K562 (cell line): ENCODE results near the gene NEU1. TPM values are rescaled to one million over a fixed set of nuclear protein-coding genes. Genes with fewer than 3 reads are reported as not detected.

Experiments
- FOS ChIP-seq: IDR thresholded peaks from 3 replicates; pipeline ENCODE4 v1.6.1; 2011; ENCODE audit not compliant: insufficient read length; ENCODE audit errors: extremely low read depth
- HNRNPK ChIP-seq: fragments of 200-400 bp; formaldehyde crosslinking; IDR thresholded peaks from one replicate; pipeline ENCODE4 v1.6.1; 2018; ENCODE audit warnings: mild to moderate bottlenecking, low read depth, low read length; ENCODE audit not compliant: poor library complexity, severe bottlenecking
- KDM1A ChIP-seq, 2 experiments: fragments of 450-650 bp; IDR thresholded peaks; 2 replicates each; pipeline ENCODE4 v1.6.1; 2016; ENCODE audit warnings: mild to moderate bottlenecking in 2 of 2
- PRDM10 ChIP-seq: fragments of 450-650 bp; IDR thresholded peaks from 2 replicates; pipeline ENCODE4 v1.6.1; 2018; ENCODE audit not compliant: partially characterized antibody
- PURB ChIP-seq: sonication (generic); formaldehyde crosslinking; IDR thresholded peaks from 2 replicates; pipeline ENCODE4 v1.9.0; 2021; ENCODE audit warnings: low read depth, mild to moderate bottlenecking, missing genetic modification reagents
- RAD51 ChIP-seq: fragments of 450-650 bp; IDR thresholded peaks from 2 replicates; pipeline ENCODE4 v1.7.1; 2016; ENCODE audit warnings: low read depth, mild to moderate bottlenecking, borderline replicate concordance
- SMAD4 ChIP-seq: fragments of 250-450 bp; sonication (Bioruptor Pico); conservative IDR thresholded peaks from 2 replicates; pipeline ENCODE4 v1.8.0; 2021; ENCODE audit warnings: inconsistent platforms, mild to moderate bottlenecking, moderate library complexity
- SNAPC5 ChIP-seq: fragments of 250-450 bp; sonication (Bioruptor Pico); IDR thresholded peaks from 2 replicates; pipeline ENCODE4 v1.8.0; 2021; ENCODE audit warnings: moderate library complexity, mild to moderate bottlenecking, inconsistent platforms
- SREBF2 ChIP-seq: sonication (generic); formaldehyde crosslinking; IDR thresholded peaks from 2 replicates; pipeline ENCODE4 v1.4.0; 2020; ENCODE audit warnings: mild to moderate bottlenecking, missing genetic modification reagents
- STAT6 ChIP-seq: sonication (generic); formaldehyde crosslinking; IDR thresholded peaks from 2 replicates; pipeline ENCODE4 v1.8.1; 2023; ENCODE audit warnings: mild to moderate bottlenecking, missing genetic modification reagents
- THRAP3 ChIP-seq: fragments of 450-650 bp; IDR thresholded peaks from 2 replicates; pipeline ENCODE4 v1.6.1; 2016; ENCODE audit warnings: mild to moderate bottlenecking, inconsistent platforms, borderline replicate concordance
- ZNF184 ChIP-seq: sonication (generic); formaldehyde crosslinking; IDR thresholded peaks from 2 replicates; pipeline ENCODE4 v1.5.0; 2020; ENCODE audit warnings: missing genetic modification reagents
- ZNF592 ChIP-seq: fragments of 450-650 bp; IDR thresholded peaks from 2 replicates; pipeline ENCODE4 v1.6.1; 2017; ENCODE audit warnings: antibody characterized with exemption, mild to moderate bottlenecking
- ZNF655 ChIP-seq: fragments of 250-450 bp; sonication (Bioruptor Pico); IDR thresholded peaks from 2 replicates; pipeline ENCODE4 v1.5.0; 2021
- polyA plus RNA-seq, 8 experiments: library from polyadenylated mRNA; depleted of rRNA in 4 of 8; stranded (reverse) in 5 of 8; unstranded in 3 of 8; fragments of >200 nt; fragmentation: Nextera tagmentation in 2 of 8; fragmentation: Illumina TruSeq in 1 of 8; extraction: Ambion mirVana in 2 of 8; extraction: Trizol in 1 of 8; gene quantifications; 2 replicates each; pipeline versions ENCODE4 v1.2.1 to v1.2.3, GENCODE V29; 2011 to 2014; ENCODE audit warnings: inconsistent platforms in 1 of 8, missing spikeins in 1 of 8
- total RNA-seq, 7 experiments: library from RNA; depleted of rRNA in 6 of 7; stranded (reverse); fragments of >200 nt in 6 of 7; fragmentation: Illumina TruSeq in 2 of 7; extraction: Trizol in 2 of 7; gene quantifications; 2 replicates each; pipeline versions ENCODE4 v1.2.1 to v1.2.3, GENCODE V29; 2011 to 2021; ENCODE audit warnings: low replicate concordance in 1 of 7

NEU1 gene
- total and polyA plus RNA-seq, 9 of the 15 experiments (the other 6 are each of a cell fraction or from before 2014, with no cell fraction given), result 14.8 to 67.8 (median 51.0) TPM

GRCh38 chr6:31834367-31835250 is 28.0 kb downstream of the NEU1 start (continued):
- TF ChIP-seq STAT6 (CRISPR knock-in tag) (no peak; the same call in 1 of the 2 replicates), ZNF184 (CRISPR knock-in tag) (no peak), PURB (CRISPR knock-in tag) (no peak), SREBF2 (CRISPR knock-in tag) (peak; percentile 98; the same call in 1 of the 2 replicates), SNAPC5 (CRISPR knock-in tag) (0 out of 2 replicates have a peak, but pooled peaks have one; percentile 44), ZNF655 (CRISPR knock-in tag) (0 out of 2 replicates have a peak, but pooled peaks have one; percentile 31), KDM1A (IDR thresholded peaks at IDR 0.05) (no peak), THRAP3 (no peak), SMAD4 (CRISPR knock-in tag) (peak; percentile 97), PRDM10 (no peak), FOS (no peak), RAD51 (0 out of 2 replicates have a peak, but pooled peaks have one; percentile 12), ZNF592 (no peak), HNRNPK (peak; percentile 26)
